Left lung (tissue), 10 donors: ENCODE data around the gene ACOT7. TPM values are rescaled to one million over a fixed set of nuclear protein-coding genes. Genes with fewer than 3 reads are reported as not detected.

ENCODE experiments used
- ATAC-seq: fragments of 200-7000 bp; cut with Tn5 transposase; one replicate; pipeline ENCODE4 v1.9.1; 2020; ENCODE audit warnings: moderate library complexity
- DNase-seq, 4 donors: peaks; one replicate each; pipeline ENCODE4 v3.0.0-alpha.2; 2013 to 2020
- H3K27ac ChIP-seq, 2 donors: fragments of 200-600 bp; sonication (generic) in 1 of 2; one replicate each; pipeline versions ENCODE4 v1.5.0 to v1.8.0; 2020 to 2021
- H3K27me3 ChIP-seq, 2 donors: fragments of 200-600 bp; sonication (generic) in 1 of 2; one replicate each; pipeline versions ENCODE4 v1.5.0 to v1.8.0; 2020 to 2021
- H3K36me3 ChIP-seq, 2 donors: fragments of 200-600 bp; sonication (generic) in 1 of 2; one replicate each; pipeline versions ENCODE4 v1.5.0 to v1.8.0; 2020 to 2021
- H3K4me1 ChIP-seq, 2 donors: fragments of 200-600 bp; one replicate each; pipeline ENCODE4 v1.8.0; 2021
- H3K4me3 ChIP-seq, 2 donors: fragments of 200-600 bp; sonication (generic) in 1 of 2; one replicate each; pipeline versions ENCODE4 v1.5.0 to v1.8.0; 2020 to 2021; ENCODE audit warnings: mild to moderate bottlenecking in 1 of 2
- H3K9me3 ChIP-seq, 2 donors: fragments of 200-600 bp; sonication (generic) in 1 of 2; one replicate each; pipeline versions ENCODE4 v1.5.0 to v1.8.0; 2020 to 2021
- intact Hi-C, 2 donors: fragments of 100-400 bp; cut with DNase I; formaldehyde crosslinking; loops; one replicate each; pipeline versions ENCODE4 v1.11.2 to v1.14.2; 2022
- polyA plus RNA-seq, 6 donors: library from polyadenylated mRNA; unstranded; fragments of 120-200 nt; gene quantifications; one replicate each; pipeline ENCODE4 v1.2.1, GENCODE V29; 2013; ENCODE audit not compliant: insufficient read length in 6 of 6
- total RNA-seq, 2 donors: library from RNA; stranded (reverse); fragmentation: NEBNext Ultra II Directional; extraction: Animal tissue kit (Norgen Biotek cat#: 25700); gene quantifications; one replicate each; pipeline ENCODE4 v1.2.1, GENCODE V29; 2021
- TF ChIP-seq, protein P1 (sequence below), 2 donors: fragments of 200-600 bp; sonication (generic) in 1 of 2; IDR thresholded peaks; one replicate each; pipeline versions ENCODE4 v1.5.0 to v1.8.0; 2021; ENCODE audit warnings: antibody characterized with exemption in 2 of 2
- donor health status: DM: no; HTN: yes; CAD: no.
- donor health status: DM: no; HTN: no; CAD: no.

The ACOT7 gene
- total and polyA plus RNA-seq, 8 donors: 13.1 to 30.1 (median 14.9) TPM

- no peak overlapping the region for H3K27ac ChIP-seq
- ATAC-seq (no peak), DNase-seq (no peak)
- TF ChIP-seq, protein P1, sequence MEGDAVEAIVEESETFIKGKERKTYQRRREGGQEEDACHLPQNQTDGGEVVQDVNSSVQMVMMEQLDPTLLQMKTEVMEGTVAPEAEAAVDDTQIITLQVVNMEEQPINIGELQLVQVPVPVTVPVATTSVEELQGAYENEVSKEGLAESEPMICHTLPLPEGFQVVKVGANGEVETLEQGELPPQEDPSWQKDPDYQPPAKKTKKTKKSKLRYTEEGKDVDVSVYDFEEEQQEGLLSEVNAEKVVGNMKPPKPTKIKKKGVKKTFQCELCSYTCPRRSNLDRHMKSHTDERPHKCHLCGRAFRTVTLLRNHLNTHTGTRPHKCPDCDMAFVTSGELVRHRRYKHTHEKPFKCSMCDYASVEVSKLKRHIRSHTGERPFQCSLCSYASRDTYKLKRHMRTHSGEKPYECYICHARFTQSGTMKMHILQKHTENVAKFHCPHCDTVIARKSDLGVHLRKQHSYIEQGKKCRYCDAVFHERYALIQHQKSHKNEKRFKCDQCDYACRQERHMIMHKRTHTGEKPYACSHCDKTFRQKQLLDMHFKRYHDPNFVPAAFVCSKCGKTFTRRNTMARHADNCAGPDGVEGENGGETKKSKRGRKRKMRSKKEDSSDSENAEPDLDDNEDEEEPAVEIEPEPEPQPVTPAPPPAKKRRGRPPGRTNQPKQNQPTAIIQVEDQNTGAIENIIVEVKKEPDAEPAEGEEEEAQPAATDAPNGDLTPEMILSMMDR (IDR thresholded peaks at IDR 0.05): no peak
- H3K9me3 ChIP-seq: no peaks in the 10 kb centered on the region
- peaks cover 38 to 87% of the 10 kb centered on the region in 2 donors for H3K27me3 ChIP-seq
- no peaks in the 10 kb centered on the region for H3K36me3 ChIP-seq
- no peak overlapping the region for H3K4me3 ChIP-seq
- H3K4me1 ChIP-seq: peaks cover 9 to 32% of the 10 kb centered on the region in 2 donors
- intact Hi-C loops: loop anchor here in 1 of 2 donors (5.0 to 10.0 kb wide), 2 partner anchors 97 to 165 kb away; partner anchors contain the start of gene HES2
Observed at GRCh38 chr1:6249739-6250689, 143.6 kb downstream of the ACOT7 start.

DNA sequence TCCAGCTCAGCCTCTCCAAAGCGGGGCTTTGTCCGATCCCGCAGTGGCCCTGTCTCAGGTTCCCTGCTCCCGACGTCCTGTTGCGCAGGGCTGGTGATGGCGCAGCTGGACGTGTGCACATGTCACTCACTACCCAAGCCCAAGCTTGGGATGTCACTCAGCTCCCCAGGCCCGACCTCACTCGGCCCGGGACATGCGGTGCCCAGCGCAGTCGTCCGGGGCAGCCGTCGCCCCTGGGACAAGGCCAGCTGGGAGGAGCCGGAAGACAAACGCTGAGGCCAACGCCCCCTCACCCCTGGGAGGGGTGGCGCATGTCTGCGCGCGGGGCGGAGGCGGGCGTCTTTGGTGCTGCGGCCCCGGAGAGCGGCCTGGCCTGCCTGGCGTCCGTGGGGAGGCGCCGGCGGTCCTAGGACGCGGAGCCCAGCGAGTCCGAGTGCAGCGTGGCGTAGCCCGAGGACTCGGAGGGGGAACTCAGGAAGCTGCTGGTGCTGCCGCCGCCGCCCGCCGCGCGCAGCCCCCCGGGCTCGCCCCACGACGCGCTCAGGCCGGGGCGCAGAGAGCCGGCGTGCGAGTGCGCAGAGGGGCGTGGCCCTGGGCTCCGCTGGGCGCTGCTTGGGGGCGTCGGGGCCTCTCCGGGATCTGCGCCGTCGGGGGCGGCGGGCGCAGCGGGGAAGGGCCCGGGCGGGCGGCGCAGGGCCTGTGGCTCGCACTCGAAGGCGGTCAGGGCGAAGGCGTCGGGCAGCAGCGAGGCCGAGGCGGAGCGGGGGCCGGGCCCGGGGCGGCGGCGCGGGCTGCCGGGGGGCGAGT is 144.4 kb downstream of the ACOT7 start:
- peaks cover 9 to 33% of the 10 kb centered on the region in 2 donors for H3K4me1 ChIP-seq
- TF ChIP-seq, protein P1 (IDR thresholded peaks at IDR 0.05): no peak
- no peaks in the 10 kb centered on the region for H3K9me3 ChIP-seq
- ATAC-seq (no peak), DNase-seq (peak in 1 of 4 donors; percentile 55)
- intact Hi-C loops: loop anchor here in 1 of 2 donors (5.0 kb wide), 1 partner anchor 98 kb away; no protein-coding TSS in a partner anchor
- H3K36me3 ChIP-seq: no peaks in the 10 kb centered on the region
- peaks cover 44 to 95% of the 10 kb centered on the region in 2 donors for H3K27me3 ChIP-seq
- H3K27ac ChIP-seq: no peak overlapping the region
- H3K4me3 ChIP-seq: no peak overlapping the region

DNA sequence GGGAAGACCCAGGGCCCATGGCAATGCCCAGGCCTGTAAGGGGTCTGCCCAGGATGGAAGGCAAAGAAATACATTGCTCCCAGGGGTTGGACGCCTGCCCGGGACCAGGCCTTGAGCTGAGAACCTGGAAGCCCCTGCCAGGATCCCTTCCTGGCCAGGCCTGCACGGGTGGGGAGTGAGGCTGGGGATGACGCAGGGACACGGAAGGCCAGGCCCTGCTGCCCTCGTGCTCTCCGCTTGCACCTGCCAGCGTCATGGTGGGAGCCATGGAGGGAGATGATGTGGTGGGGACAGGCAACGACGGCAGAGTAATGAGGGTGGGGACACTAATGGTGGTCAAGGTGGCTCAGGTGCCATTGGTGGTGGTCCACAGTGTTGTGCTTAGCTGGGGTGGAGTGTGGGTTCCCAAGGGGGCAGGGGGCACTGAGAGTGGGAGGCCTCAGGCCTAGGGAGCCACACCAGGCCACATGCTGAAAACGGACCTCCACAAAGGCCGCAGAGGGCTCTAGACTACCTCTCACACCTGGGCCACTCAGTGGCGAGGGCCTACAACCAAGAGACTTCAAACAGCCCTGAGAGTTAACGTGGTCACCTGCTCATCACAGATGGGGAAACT is 145.3 kb downstream of the ACOT7 start:
- DNase-seq: no peak
- Histone ChIP-seq H3K9me3 (no peaks in the 10 kb centered on the region), H3K36me3 (no peaks in the 10 kb centered on the region), H3K27ac (no peak overlapping the region), H3K27me3 (peaks cover 53 to 98% of the 10 kb centered on the region in 2 donors), H3K4me3 (no peak overlapping the region), H3K4me1 (peaks cover 9 to 33% of the 10 kb centered on the region in 2 donors)
- no peak for ATAC-seq
- TF ChIP-seq, protein P1 (IDR thresholded peaks at IDR 0.05): no peak
- intact Hi-C loops: loop anchor here in 1 of 2 donors (5.0 kb wide), 1 partner anchor 99 kb away; no protein-coding TSS in a partner anchor

DNA sequence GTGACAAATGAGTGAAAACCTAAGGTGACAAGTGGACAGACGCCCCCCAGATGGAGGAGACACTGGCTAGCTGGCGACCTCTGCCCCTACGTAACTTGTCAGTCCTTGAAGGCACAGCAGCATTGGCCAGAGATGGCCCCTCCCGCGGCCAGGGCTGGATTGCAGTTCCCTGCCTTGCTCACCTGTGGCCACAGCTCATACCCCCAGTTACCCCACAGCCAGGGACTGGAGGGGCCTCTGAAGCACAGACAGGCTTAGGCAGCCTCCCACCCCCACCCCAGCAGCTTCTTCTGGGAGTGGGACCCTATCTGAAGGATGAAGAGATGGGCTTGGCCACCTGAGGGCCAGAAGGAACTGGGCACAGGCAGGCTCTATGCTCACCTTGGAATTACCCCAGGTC is 145.9 kb downstream of the ACOT7 start:
- H3K27ac ChIP-seq: no peak overlapping the region
- ATAC-seq: no peak
- intact Hi-C loops: loop anchor here in 1 of 2 donors (5.0 kb wide), 1 partner anchor 100 kb away; no protein-coding TSS in a partner anchor

More for the DNA sequence above, 145.9 kb downstream of the ACOT7 start:
- peaks cover 59 to 100% of the 10 kb centered on the region in 2 donors for H3K27me3 ChIP-seq
- TF ChIP-seq, protein P1 (IDR thresholded peaks at IDR 0.05): no peak
- no peaks in the 10 kb centered on the region for H3K9me3 ChIP-seq
- H3K4me3 ChIP-seq: no peak overlapping the region
- peaks cover 9 to 35% of the 10 kb centered on the region in 2 donors for H3K4me1 ChIP-seq
- H3K36me3 ChIP-seq: no peaks in the 10 kb centered on the region
- no peak for DNase-seq
